Endometrial microvascular endothelial cells (primary cell): ENCODE measurements around the gene COL5A3. TPM values are rescaled to one million over a fixed set of nuclear protein-coding genes. Genes with fewer than 3 reads are reported as not detected.
"Not testable (repeated sequence)": the region's sequence is repeated elsewhere in the genome, so short reads cannot be mapped to it uniquely, and the experiment has no call there.

Experiments
- in situ Hi-C: cut with HindIII; loops from 2 replicates; pipeline ENCODE4 v1.10.0; 2017; ENCODE audit warnings: low sequenced_read_pairs, low pct_unique_long_range_greater_than_20kb; ENCODE audit errors: inconsistent ontology term
- total RNA-seq: library from RNA; depleted of rRNA; stranded (reverse); fragments of >200 nt; gene quantifications from one replicate; pipeline ENCODE4 v1.2.3, GENCODE V29; 2015; ENCODE audit errors: inconsistent ontology term

COL5A3 gene
- total RNA-seq, 1 donor from 2014 or later = 0.28 TPM

GRCh38 chr19:9946528-9947125, 63.7 kb downstream of the COL5A3 start:
- in situ Hi-C loops = not testable (repeated sequence)

DNA sequence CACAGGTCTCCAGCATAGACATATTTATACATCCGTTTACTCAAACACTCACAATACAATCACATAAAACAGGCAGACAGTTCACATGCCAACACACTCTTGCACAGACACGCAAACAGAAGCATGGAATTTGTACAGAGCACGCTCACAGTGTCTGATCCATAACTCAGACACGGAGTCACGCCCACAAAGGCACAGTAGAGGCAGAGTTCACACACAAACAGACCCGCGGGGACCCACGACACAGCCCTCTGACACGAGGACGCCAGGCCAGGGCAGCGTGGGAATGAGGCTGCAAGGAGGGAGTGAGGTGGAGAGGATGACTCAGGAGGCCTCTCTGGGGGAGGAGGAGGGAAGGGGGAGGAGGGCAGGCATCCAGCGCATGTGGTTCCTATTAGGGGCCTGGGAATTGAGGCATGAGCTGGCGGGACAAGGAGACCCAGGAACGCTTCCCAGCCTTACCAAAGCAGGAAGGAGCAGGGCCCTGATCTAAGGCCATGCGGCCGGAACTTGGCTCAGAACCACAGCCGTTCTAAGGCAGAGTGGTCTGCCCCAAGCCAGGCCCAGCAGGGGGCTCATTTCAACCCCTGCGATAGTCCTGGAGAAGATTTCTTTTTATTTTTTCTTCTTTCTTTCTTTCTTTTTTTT, 64.9 kb downstream of the COL5A3 start:
- in situ Hi-C loops = no loop called here

DNA sequence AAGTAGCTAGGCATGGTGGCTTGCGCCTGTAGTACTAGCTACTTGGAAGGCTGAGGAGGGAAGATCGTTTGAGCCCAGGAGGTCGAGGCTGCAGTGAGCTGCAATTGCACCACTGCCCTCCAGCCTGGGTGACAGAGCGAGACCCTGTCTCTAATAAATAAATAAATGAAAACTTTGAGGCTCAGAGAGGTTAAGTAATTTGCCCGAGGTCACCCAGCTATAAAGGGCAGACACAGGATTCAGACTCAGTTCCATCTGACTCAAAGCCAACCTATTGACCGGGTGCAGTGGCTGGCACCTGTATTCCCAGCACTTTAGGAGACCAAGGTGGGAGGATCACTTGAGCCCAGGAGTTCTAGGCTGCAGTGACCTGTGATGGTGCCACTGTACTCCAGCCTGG, 66.6 kb downstream of the COL5A3 start:
- in situ Hi-C loops = no loop called here

DNA sequence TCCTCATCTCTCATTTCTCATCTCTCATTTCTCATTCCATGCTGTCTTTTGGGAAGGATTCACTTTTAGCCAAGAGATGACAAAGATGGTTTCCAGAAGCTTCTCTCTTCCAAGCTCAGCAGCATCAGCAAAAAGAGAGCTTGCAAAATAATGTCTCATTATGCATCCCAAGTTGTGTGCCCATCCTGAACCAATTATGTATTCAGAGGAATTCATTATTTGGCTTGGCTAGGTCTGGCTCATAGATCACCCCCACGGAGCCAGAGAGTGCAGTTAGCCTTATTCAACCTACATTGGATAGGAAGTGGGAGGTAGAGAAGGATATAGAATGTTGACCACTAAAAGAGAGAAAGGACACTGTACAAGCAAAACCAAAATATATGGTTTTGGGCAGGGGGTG, 68.6 kb downstream of the COL5A3 start:
- in situ Hi-C loops = no loop called here

DNA sequence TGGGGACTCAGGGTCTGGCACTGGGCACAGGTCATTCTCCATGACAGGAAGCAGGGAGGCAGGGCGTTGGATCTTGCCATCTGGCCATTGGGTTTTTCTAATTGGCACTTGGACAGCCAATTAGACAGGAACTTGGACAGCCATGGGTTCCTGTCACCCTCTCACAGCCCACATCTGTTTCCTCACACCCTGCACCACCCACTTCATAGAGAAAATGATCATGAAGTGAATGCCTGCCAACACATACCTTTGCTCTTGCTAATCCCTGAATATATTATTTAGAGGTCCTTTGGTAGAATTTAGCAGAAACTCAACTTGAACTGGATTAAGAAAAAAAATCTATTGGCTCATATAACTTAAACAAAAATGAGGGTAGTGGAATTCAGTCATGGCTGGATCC, 69.1 kb downstream of the COL5A3 start:
- in situ Hi-C loops = no loop called here

- in situ Hi-C loops = no loop called here
Measured at GRCh38 chr19:9940778-9941177, 69.5 kb downstream of the COL5A3 start.

DNA sequence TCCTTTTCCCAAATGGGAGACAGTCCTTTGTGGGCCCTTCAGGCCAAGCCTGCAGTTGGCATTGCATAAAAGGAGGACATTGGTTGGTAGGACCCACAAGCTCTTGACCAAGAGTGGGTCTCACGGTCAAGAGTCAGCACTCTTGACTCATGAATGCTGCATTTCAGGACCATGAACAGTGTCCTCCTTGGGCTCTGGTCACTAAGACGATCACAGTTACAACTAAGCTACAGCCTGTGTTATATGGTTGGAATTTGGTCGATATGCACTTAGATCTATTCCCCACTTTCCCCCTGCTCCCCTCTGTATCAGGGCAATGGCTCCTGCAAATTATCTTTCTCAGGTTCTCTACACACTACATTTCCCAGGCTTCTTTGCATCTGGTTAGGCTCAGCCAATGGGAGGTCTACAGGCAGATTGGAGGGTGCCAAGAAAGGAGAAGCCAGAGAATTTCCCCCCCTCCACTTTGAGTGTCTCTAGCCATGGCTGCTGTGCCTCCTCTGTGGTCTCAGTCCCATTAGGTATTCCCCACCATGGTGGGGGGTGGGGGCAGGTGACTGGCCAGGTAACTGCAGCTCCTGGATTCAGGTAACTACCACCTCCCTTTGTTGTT, 70.9 kb downstream of the COL5A3 start:
- in situ Hi-C loops = no loop called here

DNA sequence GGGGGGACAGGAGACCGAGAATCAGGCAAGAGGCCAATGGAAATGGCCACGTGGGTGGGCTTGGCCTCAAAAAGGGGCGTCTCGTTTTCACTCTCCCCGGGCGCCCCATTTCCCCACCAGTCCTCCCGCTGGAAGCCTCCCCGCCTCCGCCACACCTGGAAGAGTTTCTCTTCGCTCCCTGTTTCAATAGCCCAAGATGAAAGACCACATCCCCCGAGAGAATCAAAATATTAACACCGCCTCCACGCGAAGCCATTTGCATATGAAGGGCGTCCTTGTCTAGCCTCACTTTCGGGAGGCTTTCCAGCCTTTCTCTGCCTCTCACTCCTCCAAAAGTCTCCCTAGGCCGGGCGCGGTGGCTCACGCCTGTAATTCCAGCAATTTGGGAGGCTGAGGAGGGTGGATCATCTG, 73.3 kb downstream of the COL5A3 start:
- in situ Hi-C loops = no loop called here

DNA sequence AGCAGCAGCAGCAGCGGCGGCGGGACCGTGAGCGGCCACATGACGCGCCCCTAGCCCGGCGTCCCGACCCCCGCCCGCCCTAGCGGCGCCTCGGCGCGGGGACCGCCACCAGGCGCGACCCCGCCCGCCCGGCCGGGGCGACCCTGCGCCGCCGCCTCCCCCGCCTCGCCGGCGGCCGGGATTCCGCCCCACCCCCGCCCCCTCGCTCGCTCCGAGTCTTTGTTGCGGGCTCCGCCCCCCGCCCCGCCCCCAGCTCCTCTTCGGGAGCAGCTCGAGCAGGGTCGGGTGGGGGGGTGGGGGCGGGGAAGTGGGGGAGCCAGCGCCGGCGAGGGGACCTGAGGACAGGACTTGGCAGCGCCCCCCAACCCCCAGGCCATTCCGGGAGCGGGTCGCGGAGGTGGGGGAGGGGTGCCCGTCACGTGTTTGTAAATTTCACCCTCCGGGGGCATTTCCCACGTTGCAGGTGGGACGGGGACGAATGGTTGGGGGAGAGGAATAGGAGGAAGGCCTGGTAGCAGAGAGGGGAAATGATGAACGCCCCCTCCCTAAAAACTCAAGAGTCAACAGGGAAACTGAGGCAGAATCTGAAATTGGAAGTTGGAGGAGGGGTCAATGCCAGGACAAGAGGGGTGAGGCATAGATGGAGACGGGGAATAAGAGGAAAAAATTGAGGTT, 73.8 kb downstream of the COL5A3 start, which contains the start of gene OLFM2:
OLFM2 (minus strand) TSS at position 190 of the 675 bp plus-strand sequence; CDS start at position 41, 149 bp downstream.
- in situ Hi-C loops = no loop called here

DNA sequence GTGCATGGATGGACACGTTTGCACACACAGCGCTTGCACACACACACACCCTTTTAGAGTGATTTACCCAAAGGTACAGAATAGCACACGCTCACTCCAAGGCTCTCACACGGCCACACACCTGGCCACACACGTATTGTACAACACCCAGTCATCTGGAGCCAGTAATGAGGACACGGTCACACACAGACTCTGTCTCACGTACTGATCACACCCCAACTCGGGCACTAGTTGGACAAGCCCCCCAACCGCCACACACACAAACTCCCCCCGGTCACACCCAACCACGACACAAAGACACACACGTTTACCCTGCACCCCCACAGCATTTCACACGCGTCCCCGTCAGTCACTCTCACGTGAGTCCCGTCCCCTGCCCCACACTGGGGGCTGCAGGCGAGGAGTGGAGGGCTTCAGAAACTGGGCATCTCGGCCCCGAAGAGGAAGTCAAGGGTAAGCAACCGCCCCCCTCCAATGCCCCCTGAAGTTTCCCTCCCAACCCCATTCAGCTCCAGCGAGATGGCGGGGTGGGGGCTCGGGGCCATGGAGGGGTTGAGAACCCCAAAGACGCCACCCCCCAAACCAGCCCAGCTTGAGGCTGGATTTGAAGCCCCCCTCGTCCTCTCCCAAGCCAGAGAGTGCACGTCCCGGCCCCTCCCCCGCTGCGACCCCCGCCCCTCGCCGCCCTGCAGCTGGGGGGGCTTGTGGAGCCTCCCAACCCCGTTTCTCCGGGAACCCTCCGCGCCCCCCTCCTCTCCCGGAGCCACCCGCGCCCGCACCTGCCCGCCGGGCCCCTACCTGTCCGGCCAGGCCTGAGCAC, 74.6 kb downstream of the COL5A3 start:
- in situ Hi-C loops = no loop called here

DNA sequence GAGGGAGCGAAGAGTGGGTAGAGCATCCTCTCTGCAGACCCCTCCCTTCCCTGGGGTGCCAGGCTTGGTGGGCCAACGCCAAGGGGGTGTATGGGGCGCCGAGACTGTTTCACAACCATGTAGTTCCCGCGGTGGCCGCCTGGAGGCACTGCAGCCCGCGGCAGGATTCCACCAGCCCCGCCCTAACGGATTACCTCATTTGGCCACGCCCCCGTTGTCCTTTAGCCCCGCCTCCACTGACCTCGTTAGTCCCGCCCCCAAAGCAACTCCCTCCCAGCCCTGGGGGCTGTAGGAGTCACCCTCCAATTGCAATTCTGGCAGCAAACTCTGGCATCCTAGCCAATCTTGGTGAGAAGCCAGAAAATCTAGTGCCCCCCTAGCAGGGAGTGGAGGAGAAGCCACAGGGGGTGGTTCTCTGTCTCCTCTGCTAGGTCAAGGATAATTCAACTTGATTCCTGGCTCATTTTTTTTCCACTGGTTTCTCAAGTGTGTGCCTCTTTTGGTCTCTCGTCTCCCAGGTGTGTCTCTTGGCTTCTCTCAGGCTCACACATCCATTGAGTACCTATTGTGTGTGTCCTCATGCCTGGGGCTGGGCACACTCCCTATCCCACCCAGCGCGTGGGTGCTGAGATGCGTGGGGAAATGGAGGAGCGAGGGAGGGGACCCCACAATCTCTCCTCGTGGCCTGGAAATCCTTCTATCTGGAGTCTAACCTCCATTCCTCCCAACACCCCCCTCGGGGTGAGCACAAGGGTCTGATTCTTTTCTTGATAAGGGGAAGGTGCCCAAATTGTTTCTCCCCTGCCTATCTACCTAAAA, 76.0 kb downstream of the COL5A3 start:
- in situ Hi-C loops = no loop called here

GRCh38 chr19:9932835-9933234, 77.5 kb downstream of the COL5A3 start:
- in situ Hi-C loops = no loop called here

- in situ Hi-C loops = no loop called here
Measured at GRCh38 chr19:9931629-9932028, 78.7 kb downstream of the COL5A3 start.

GRCh38 chr19:9923440-9923839, 86.9 kb downstream of the COL5A3 start:
- in situ Hi-C loops = no loop called here

DNA sequence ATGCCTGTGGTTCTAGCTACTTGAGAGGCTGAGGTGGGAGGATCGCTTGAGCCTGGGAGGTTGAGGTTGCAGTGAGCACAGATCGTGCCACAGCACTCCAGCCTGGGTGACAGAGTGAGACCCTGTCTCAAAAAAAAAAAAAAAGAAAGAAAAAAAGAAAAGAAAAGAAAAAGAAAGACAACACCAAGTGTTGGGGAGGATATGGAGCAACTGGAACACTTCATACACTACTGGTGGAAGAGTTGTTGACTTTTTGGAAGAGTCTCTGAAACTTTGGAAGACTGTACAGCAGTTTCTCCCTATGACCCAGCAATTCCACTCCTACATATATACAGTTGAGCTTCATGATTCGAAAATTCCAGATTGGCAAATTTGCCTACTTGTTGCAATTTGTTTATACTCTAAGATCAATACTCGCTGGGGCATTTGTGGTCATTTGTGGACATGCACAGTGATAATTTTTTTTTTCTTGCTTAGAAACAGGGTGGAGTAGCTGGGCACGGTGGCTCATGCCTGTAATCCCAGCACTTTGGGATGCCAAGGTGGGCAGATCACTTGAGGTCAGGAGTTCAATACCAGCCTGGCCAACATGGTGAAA, 87.4 kb downstream of the COL5A3 start:
- in situ Hi-C loops = not testable (repeated sequence)

- in situ Hi-C loops = no loop called here
Measured at GRCh38 chr19:9917321-9917720, 93.0 kb downstream of the COL5A3 start.

DNA sequence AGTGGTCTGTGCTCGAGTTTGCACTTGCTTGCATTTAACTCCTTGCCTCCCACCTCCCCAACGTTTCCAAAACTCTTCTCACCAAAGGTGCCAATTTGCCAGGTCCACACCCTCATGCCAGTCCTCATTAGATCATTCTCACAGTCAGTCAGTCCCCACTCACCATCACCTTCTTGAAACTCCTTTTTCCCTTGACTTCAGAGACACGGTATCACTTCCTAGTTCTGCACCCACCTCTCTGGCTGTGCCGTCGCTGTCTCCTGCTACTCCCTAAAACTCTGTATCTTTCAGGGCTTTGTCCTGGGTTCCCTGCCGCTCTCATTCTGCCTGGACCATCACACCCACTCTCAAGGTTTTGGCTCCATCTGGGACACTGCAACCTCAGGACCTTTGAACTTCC, 93.6 kb downstream of the COL5A3 start:
- in situ Hi-C loops = no loop called here
